Measurements from ENCODE around the gene EPG5. TPM values are rescaled to one million over a fixed set of nuclear protein-coding genes. Genes with fewer than 3 reads are reported as not detected.

Gene EPG5
- total and polyA plus RNA-seq, 9 of the 15 experiments (the other 6 are each of a cell fraction or from before 2014, with no cell fraction given): 1.3 to 10.7 (median 5.2) TPM

DNA sequence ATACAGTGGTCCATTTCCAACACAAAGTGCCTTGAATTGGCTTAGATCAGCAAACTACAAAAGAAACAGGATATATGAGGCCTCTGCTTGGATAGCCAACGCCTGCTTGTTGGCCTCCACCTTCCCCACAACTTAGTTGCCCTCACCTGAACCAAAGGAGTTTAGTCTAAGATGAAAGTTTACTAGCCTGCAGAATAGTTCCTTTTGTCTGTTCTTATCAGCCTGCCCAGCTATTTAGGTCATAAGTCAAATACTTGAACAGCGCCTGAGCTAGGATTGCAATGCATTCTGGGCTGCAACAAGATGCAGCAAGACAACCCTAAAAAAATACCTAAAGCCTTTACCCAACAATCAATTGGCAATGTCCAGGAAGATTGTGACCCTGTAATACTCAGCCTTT is 13.1 kb upstream of the EPG5 start:
- intact Hi-C loops (cut with micrococcal nuclease) (no loop called here), in situ Hi-C loops (cut with MboI) (no loop called here)
- no peak overlapping the region for H3K9ac ChIP-seq (ENCODE audit: insufficient read depth in 1 of 2, low read depth in 2 of 2, low read length in 2 of 2)
- peaks cover 6% of the 10 kb centered on the region; the same call in 1 of the 3 replicates for H3K36me3 ChIP-seq (ENCODE audit: control insufficient read depth, insufficient read depth, low read length)
- no peak overlapping the region; the same call in 1 of the 2 replicates for H3K4me2 ChIP-seq (ENCODE audit: insufficient read depth, low read length)
- no TSS peak for BruUV-seq (replicated peaks)
- H3K4me1 ChIP-seq (replicated peaks in 1 of 2; ENCODE audit: control insufficient read depth in 2 of 2, insufficient read depth in 2 of 2, low read length in 2 of 2): peaks cover 0 to 10% of the 10 kb centered on the region in 2 experiments; a peak in 3 of 5 replicates
- no peaks in the 10 kb centered on the region for H3K9me1 ChIP-seq (ENCODE audit: control insufficient read depth, insufficient read depth, low read length)
- no peak overlapping the region for H3K27ac ChIP-seq (ENCODE audit: extremely low read depth, low read depth, low read length)
- no peaks in the 10 kb centered on the region for H3K79me2 ChIP-seq (ENCODE audit: control insufficient read depth, insufficient read depth, low read length)
- WGBS (ENCODE audit: insufficient coverage, low coverage, missing lambda C conversion rate): 15% methylated on average over 2 of the region's 2 CpGs
- TF ChIP-seq, protein P1, sequence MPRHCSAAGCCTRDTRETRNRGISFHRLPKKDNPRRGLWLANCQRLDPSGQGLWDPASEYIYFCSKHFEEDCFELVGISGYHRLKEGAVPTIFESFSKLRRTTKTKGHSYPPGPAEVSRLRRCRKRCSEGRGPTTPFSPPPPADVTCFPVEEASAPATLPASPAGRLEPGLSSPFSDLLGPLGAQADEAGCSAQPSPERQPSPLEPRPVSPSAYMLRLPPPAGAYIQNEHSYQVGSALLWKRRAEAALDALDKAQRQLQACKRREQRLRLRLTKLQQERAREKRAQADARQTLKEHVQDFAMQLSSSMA (CRISPR knock-in tag; IDR thresholded peaks at IDR 0.05): no peak
- 0 out of 2 replicates have a peak, but pooled peaks have one; percentile 19 for TF ChIP-seq TEAD4 (IDR thresholded peaks at IDR 0.05; ENCODE audit: low read length)
- TF ChIP-seq TEAD4 (CRISPR knock-in tag; IDR thresholded peaks at IDR 0.05; ENCODE audit: borderline replicate concordance): no peak
- TF ChIP-seq TAL1 (IDR thresholded peaks at IDR 0.05): peak; percentile 44; the same call in 1 of the 2 replicates
- TF ChIP-seq NCOR1 (IDR thresholded peaks at IDR 0.05): peak; percentile 63; the same call in 1 of the 2 replicates
- no peak for TF ChIP-seq RUNX1 (IDR thresholded peaks at IDR 0.05; ENCODE audit: low read depth)
- TF ChIP-seq NR2C1 (IDR thresholded peaks at IDR 0.05): 0 out of 2 replicates have a peak, but pooled peaks have one; percentile 19
- peak; percentile 47; the same call in 1 of the 2 replicates for TF ChIP-seq NR2C1 (tag; IDR thresholded peaks at IDR 0.05)
- TF ChIP-seq, protein P2, sequence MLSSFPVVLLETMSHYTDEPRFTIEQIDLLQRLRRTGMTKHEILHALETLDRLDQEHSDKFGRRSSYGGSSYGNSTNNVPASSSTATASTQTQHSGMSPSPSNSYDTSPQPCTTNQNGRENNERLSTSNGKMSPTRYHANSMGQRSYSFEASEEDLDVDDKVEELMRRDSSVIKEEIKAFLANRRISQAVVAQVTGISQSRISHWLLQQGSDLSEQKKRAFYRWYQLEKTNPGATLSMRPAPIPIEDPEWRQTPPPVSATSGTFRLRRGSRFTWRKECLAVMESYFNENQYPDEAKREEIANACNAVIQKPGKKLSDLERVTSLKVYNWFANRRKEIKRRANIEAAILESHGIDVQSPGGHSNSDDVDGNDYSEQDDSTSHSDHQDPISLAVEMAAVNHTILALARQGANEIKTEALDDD (IDR thresholded peaks at IDR 0.05): peak; percentile 95
- TF ChIP-seq KLF10 (CRISPR knock-in tag; IDR thresholded peaks at IDR 0.05): no peak
- no peak for TF ChIP-seq HNRNPK (IDR thresholded peaks at IDR 0.05; ENCODE audit: low read depth, low read length, poor library complexity, severe bottlenecking)
- TF ChIP-seq ARID1B (IDR thresholded peaks at IDR 0.05): peak; percentile 65
- no peak for TF ChIP-seq PTTG1 (tag; IDR thresholded peaks at IDR 0.05; ENCODE audit: low read depth)
- TF ChIP-seq MTA1 (IDR thresholded peaks at IDR 0.05; ENCODE audit: borderline replicate concordance): no peak
- no peak for TF ChIP-seq NCOA2 (IDR thresholded peaks at IDR 0.05; ENCODE audit: partially characterized antibody in 2 of 2)
- peak; percentile 72 for TF ChIP-seq SOX6 (IDR thresholded peaks at IDR 0.05)
- TF ChIP-seq TCF3 (CRISPR knock-in tag; IDR thresholded peaks at IDR 0.05): peak; percentile 70
- TF ChIP-seq MEIS2 (IDR thresholded peaks at IDR 0.05; ENCODE audit: partially characterized antibody): peak; percentile 45
- TF ChIP-seq TEAD2 (tag; IDR thresholded peaks at IDR 0.05): no peak
- TF ChIP-seq SMARCA4 (IDR thresholded peaks at IDR 0.05): peak; percentile 40; the same call in 1 of the 2 replicates
- TF ChIP-seq CBFA2T3 (IDR thresholded peaks at IDR 0.05): peak; percentile 47
- no peak for TF ChIP-seq NR2C2 (CRISPR knock-in tag; IDR thresholded peaks at IDR 0.05)
- TF ChIP-seq NR2C2 (tag; IDR thresholded peaks at IDR 0.05): peak; percentile 49; the same call in 1 of the 2 replicates
- no peak for TF ChIP-seq MAFF (IDR thresholded peaks at IDR 0.05; ENCODE audit: low read length)
- TF ChIP-seq SMAD4 (CRISPR knock-in tag; conservative IDR thresholded peaks at IDR 0.05): 0 out of 2 replicates have a peak, but pooled peaks have one; percentile 29
- FAIRE-seq (peak; percentile 69), DNase-seq (ENCODE audit: extremely low read depth in 1 of 4, low spot score in 3 of 4) (peak in 1 of 4 experiments; percentile 41), ATAC-seq (peak; percentile 65)
- H3K4me3 ChIP-seq: no peak overlapping the region
- no peak overlapping the region for H2AFZ ChIP-seq (ENCODE audit: low read depth, low read length)
- ChIA-PET CTCF (ENCODE audit: low intra/inter-chr PET ratio) (no interaction called here), POLR2A (interaction anchor here (0.6 kb wide), 1 partner anchor 48 kb away, joined by 5 read pairs; no protein-coding TSS in a partner anchor)
- H3K27me3 ChIP-seq (ENCODE audit: control insufficient read depth in 2 of 2, insufficient read depth in 2 of 2, low read length in 2 of 2): no peaks in the 10 kb centered on the region
- no peaks in the 10 kb centered on the region for H4K20me1 ChIP-seq (replicated peaks; ENCODE audit: control insufficient read depth, insufficient read depth, low read length)
- no peaks in the 10 kb centered on the region for H3K9me3 ChIP-seq (replicated peaks; ENCODE audit: control insufficient read depth, insufficient read depth, low read depth, low read length)
